SK-N-SH (cell line): Measurements from ENCODE around the gene SLC22A23. TPM values are rescaled to one million over a fixed set of nuclear protein-coding genes. Genes with fewer than 3 reads are reported as not detected.

ENCODE experiments used
- CTCF ChIA-PET: fragments of 300-600, 350-600 bp; formaldehyde crosslinking; extraction: SDS; loops from one replicate; lab custom pipeline; 2021; lab: Yijun Ruan, JAX
- POLR2A ChIA-PET: fragments of 350-600 bp; sonication (Branson Sonifier 250); formaldehyde crosslinking; extraction: SDS; loops from one replicate; lab custom pipeline; 2020; ENCODE audit warnings: antibody characterized with exemption, inconsistent platforms; lab: Yijun Ruan, JAX
- DNase-seq: peaks from one replicate; pipeline ENCODE4 v3.0.0; 2012
- H2AFZ ChIP-seq: fragments of 200-600 bp; sonication (generic); 2 replicates; pipeline ENCODE4 v1.8.1; 2016; ENCODE audit warnings: antibody characterized with exemption, mild to moderate bottlenecking, low read depth
- H3F3A ChIP-seq: fragments of 200-600 bp; sonication (generic); replicated peaks from 2 replicates; pipeline ENCODE3; 2016; ENCODE audit warnings: antibody characterized with exemption, mild to moderate bottlenecking; ENCODE audit not compliant: insufficient read depth
- H3K27ac ChIP-seq, 2 experiments: fragments of 200-500 bp in 1 of 2; fragments of 200-600 bp in 1 of 2; sonication (Bioruptor generic) in 1 of 2; sonication (generic), shearing (Covaris generic) in 1 of 2; 2 replicates each; pipeline versions ENCODE4 v1.5.1 to v1.6.1; 2014 to 2016; ENCODE audit warnings: low read depth in 2 of 2, inconsistent platforms in 1 of 2, low read length in 1 of 2, mild to moderate bottlenecking in 1 of 2, mixed read lengths in 1 of 2
- H3K27me3 ChIP-seq: fragments of 200-600 bp; sonication (generic), shearing (Covaris generic); 2 replicates; pipeline ENCODE4 v1.6.1; 2016; ENCODE audit warnings: mixed run types; ENCODE audit not compliant: insufficient read depth
- H3K36me3 ChIP-seq, 2 experiments: fragments of 200-500 bp in 1 of 2; fragments of 200-600 bp in 1 of 2; sonication (Bioruptor generic) in 1 of 2; sonication (generic) in 1 of 2; replicated peaks in 1 of 2; 2 replicates each; pipeline versions ENCODE3 to v1.5.1; 2014 to 2016; ENCODE audit warnings: low read length in 1 of 2, mild to moderate bottlenecking in 1 of 2; ENCODE audit not compliant: insufficient read depth in 2 of 2, control insufficient read depth in 1 of 2
- H3K4me1 ChIP-seq, 2 experiments: fragments of 200-500 bp in 1 of 2; fragments of 200-600 bp in 1 of 2; sonication (Bioruptor generic) in 1 of 2; sonication (generic), shearing (Covaris generic) in 1 of 2; 2 replicates each; pipeline versions ENCODE4 v1.5.1 to v1.6.1; 2014 to 2016; ENCODE audit warnings: low read depth in 1 of 2, low read length in 1 of 2, mixed run types in 1 of 2; ENCODE audit not compliant: insufficient read depth in 2 of 2, control insufficient read depth in 1 of 2
- H3K4me2 ChIP-seq: fragments of 200-600 bp; sonication (generic), shearing (Covaris generic); 2 replicates; pipeline ENCODE4 v1.6.1; 2017; ENCODE audit warnings: mixed run types
- H3K4me3 ChIP-seq, 2 experiments: fragments of 200-500 bp in 1 of 2; fragments of 200-600 bp in 1 of 2; sonication (Bioruptor generic) in 1 of 2; sonication (generic), shearing (Covaris generic) in 1 of 2; 2 replicates each; pipeline versions ENCODE4 v1.5.1 to v1.8.1; 2014 to 2016; ENCODE audit warnings: low read depth in 2 of 2, inconsistent platforms in 1 of 2, low read length in 1 of 2, mild to moderate bottlenecking in 1 of 2, mixed read lengths in 1 of 2, moderate library complexity in 1 of 2
- H3K79me2 ChIP-seq: fragments of 200-600 bp; sonication (generic); 2 replicates; pipeline ENCODE4 v1.8.1; 2017; ENCODE audit warnings: mild to moderate bottlenecking; ENCODE audit not compliant: insufficient read depth
- H3K9ac ChIP-seq: fragments of 200-600 bp; sonication (generic); 2 replicates; pipeline ENCODE4 v1.6.1; 2017; ENCODE audit warnings: mixed run types
- H3K9me2 ChIP-seq: fragments of 200-600 bp; sonication (generic); 2 replicates; pipeline ENCODE4 v1.6.1; 2017; ENCODE audit warnings: mixed run types
- H3K9me3 ChIP-seq: fragments of 200-600 bp; sonication (generic); 2 replicates; pipeline ENCODE4 v1.6.1; 2017; ENCODE audit warnings: mixed run types, mild to moderate bottlenecking, moderate library complexity
- H4K20me1 ChIP-seq: fragments of 200-600 bp; sonication (generic); 2 replicates; pipeline ENCODE4 v1.6.1; 2017; ENCODE audit warnings: mild to moderate bottlenecking, mixed run types; ENCODE audit not compliant: insufficient read depth
- CHD2 ChIP-seq: fragments of 150-350 bp; IDR thresholded peaks from 2 replicates; pipeline ENCODE4 v1.6.1; 2018; ENCODE audit warnings: low read length; ENCODE audit not compliant: partially characterized antibody
- FOSL2 ChIP-seq: IDR thresholded peaks from 2 replicates; pipeline ENCODE4 v1.4.0; 2012; ENCODE audit warnings: low read depth, mild to moderate bottlenecking, moderate library complexity, borderline replicate concordance
- GABPA ChIP-seq: IDR thresholded peaks from 2 replicates; pipeline ENCODE4 v1.4.0; 2012; ENCODE audit warnings: low read depth, mild to moderate bottlenecking
- GATA2 ChIP-seq: sonication (generic); formaldehyde crosslinking; IDR thresholded peaks from 2 replicates; pipeline ENCODE4 v1.5.0; 2020; ENCODE audit warnings: mild to moderate bottlenecking, missing genetic modification reagents
- SMC3 ChIP-seq: IDR thresholded peaks from 2 replicates; pipeline ENCODE4 v1.6.1; 2012; ENCODE audit warnings: low read depth, low read length, improper control_type of control experiment
- TCF12 ChIP-seq: IDR thresholded peaks from 2 replicates; pipeline ENCODE4 v1.4.0; 2012
- WGBS: methylation state at CpG from one replicate; pipeline ENCODE4 v1.1.6; 2017; ENCODE audit warnings: low lambda C conversion rate; 5-methylcytosine and 5-hydroxymethylcytosine counted together
- polyA plus RNA-seq, 3 experiments: library from polyadenylated mRNA; depleted of rRNA; stranded (reverse); fragments of >200 nt; gene quantifications; 2 replicates each; pipeline ENCODE4 v1.2.3, GENCODE V29; 2012
- TF ChIP-seq, protein P1 (sequence below): fragments of 150-350 bp; IDR thresholded peaks from 2 replicates; pipeline ENCODE4 v1.6.1; 2016; ENCODE audit warnings: mild to moderate bottlenecking, low read depth, low read length
- TF ChIP-seq, protein P2 (sequence below): fragments of 200-600 bp; sonication (generic); IDR thresholded peaks from 2 replicates; pipeline ENCODE4 v1.6.1; 2017; ENCODE audit warnings: antibody characterized with exemption, mild to moderate bottlenecking, moderate library complexity
- TF ChIP-seq, protein P3 (sequence below): IDR thresholded peaks from 2 replicates; pipeline ENCODE4 v1.6.1; 2012; ENCODE audit warnings: mild to moderate bottlenecking, low read depth, low read length, moderate library complexity

SLC22A23 gene
- polyA plus RNA-seq, 1 of the 3 experiments (the other 2 are of a cell fraction): not detected

DNA sequence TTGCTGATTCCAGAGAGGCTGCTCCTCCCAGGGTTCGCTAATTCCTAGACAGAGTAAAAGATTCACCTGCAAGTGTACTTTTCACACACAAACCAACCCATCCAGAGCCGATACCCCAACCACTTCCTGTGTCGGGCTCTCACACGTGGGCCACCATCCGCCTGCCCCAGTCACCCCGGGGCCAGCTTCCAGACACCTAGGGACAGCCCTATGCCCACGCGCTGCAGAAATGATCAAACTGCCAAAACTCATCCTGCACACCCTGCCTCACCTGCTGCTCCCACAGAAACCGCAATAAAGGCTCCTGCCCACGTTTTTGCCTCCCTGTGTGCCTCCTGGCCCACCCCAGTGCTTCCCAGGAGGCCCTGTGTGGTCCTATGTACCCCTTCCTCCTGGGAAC, 138.6 kb downstream of the SLC22A23 start:
- CTCF ChIA-PET: no interaction called here
- no peak overlapping the region for H3K9ac ChIP-seq
- H3K4me1 ChIP-seq: no peaks in the 10 kb centered on the region
- no peak overlapping the region for H3K4me2 ChIP-seq
- no peak overlapping the region for H3K4me3 ChIP-seq
- 51% methylated on average over 10 of the region's 10 CpGs for WGBS
- no peaks in the 10 kb centered on the region for H4K20me1 ChIP-seq
- H3K27ac ChIP-seq: no peak overlapping the region
- H3K79me2 ChIP-seq: no peaks in the 10 kb centered on the region
- no peaks in the 10 kb centered on the region for H3F3A ChIP-seq
- TF ChIP-seq GABPA: no peak
- TF ChIP-seq TCF12: no peak
- no peak for TF ChIP-seq CHD2
- no peaks in the 10 kb centered on the region for H3K36me3 ChIP-seq
- H3K9me3 ChIP-seq: no peaks in the 10 kb centered on the region
- no peak overlapping the region for H2AFZ ChIP-seq
- POLR2A ChIA-PET: no interaction called here
- DNase-seq: no peak
- peaks cover 69% of the 10 kb centered on the region for H3K27me3 ChIP-seq
- H3K9me2 ChIP-seq: no peaks in the 10 kb centered on the region

DNA sequence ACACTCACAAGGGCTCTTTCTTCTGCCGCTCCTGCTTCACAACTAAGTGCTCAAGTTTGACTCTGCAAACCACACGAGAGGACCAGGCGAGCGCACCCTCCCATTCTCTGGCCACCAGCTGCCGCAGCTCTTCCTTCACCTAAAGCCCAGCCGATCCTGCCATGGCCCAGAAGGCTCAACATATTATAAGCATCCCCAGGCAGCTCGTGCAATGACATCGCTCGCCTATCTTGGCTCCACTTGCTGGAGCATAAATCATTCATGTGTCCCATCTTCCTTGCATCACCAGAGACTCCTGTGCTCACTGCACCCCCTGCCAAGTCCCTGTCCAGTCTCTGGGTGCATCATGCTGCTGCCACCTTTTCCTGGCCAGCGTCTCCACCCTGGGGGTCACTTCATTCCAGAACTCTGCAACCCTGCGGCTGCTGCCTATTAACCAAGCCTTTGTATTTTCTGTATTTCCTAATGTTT, 139.1 kb downstream of the SLC22A23 start:
- Histone ChIP-seq H3K9me3 (no peaks in the 10 kb centered on the region), H4K20me1 (no peaks in the 10 kb centered on the region), H3K27me3 (peaks cover 74% of the 10 kb centered on the region), H3K27ac (no peak overlapping the region), H3K9me2 (no peaks in the 10 kb centered on the region), H3K4me1 (peaks cover 0 to under 1% of the 10 kb centered on the region in 2 experiments; a peak in 1 of 4 replicates), H3K4me3 (no peak overlapping the region), H2AFZ (no peak overlapping the region), H3K9ac (no peak overlapping the region), H3F3A (no peaks in the 10 kb centered on the region), H3K36me3 (no peaks in the 10 kb centered on the region), H3K4me2 (no peak overlapping the region), H3K79me2 (no peaks in the 10 kb centered on the region)
- DNase-seq: no peak
- TF ChIP-seq GATA2 (no peak), SMC3 (no peak), FOSL2 (no peak)
- TF ChIP-seq, protein P1, sequence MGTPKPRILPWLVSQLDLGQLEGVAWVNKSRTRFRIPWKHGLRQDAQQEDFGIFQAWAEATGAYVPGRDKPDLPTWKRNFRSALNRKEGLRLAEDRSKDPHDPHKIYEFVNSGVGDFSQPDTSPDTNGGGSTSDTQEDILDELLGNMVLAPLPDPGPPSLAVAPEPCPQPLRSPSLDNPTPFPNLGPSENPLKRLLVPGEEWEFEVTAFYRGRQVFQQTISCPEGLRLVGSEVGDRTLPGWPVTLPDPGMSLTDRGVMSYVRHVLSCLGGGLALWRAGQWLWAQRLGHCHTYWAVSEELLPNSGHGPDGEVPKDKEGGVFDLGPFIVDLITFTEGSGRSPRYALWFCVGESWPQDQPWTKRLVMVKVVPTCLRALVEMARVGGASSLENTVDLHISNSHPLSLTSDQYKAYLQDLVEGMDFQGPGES: no peak
- TF ChIP-seq, protein P2, sequence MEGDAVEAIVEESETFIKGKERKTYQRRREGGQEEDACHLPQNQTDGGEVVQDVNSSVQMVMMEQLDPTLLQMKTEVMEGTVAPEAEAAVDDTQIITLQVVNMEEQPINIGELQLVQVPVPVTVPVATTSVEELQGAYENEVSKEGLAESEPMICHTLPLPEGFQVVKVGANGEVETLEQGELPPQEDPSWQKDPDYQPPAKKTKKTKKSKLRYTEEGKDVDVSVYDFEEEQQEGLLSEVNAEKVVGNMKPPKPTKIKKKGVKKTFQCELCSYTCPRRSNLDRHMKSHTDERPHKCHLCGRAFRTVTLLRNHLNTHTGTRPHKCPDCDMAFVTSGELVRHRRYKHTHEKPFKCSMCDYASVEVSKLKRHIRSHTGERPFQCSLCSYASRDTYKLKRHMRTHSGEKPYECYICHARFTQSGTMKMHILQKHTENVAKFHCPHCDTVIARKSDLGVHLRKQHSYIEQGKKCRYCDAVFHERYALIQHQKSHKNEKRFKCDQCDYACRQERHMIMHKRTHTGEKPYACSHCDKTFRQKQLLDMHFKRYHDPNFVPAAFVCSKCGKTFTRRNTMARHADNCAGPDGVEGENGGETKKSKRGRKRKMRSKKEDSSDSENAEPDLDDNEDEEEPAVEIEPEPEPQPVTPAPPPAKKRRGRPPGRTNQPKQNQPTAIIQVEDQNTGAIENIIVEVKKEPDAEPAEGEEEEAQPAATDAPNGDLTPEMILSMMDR: no peak
- TF ChIP-seq, protein P3, sequence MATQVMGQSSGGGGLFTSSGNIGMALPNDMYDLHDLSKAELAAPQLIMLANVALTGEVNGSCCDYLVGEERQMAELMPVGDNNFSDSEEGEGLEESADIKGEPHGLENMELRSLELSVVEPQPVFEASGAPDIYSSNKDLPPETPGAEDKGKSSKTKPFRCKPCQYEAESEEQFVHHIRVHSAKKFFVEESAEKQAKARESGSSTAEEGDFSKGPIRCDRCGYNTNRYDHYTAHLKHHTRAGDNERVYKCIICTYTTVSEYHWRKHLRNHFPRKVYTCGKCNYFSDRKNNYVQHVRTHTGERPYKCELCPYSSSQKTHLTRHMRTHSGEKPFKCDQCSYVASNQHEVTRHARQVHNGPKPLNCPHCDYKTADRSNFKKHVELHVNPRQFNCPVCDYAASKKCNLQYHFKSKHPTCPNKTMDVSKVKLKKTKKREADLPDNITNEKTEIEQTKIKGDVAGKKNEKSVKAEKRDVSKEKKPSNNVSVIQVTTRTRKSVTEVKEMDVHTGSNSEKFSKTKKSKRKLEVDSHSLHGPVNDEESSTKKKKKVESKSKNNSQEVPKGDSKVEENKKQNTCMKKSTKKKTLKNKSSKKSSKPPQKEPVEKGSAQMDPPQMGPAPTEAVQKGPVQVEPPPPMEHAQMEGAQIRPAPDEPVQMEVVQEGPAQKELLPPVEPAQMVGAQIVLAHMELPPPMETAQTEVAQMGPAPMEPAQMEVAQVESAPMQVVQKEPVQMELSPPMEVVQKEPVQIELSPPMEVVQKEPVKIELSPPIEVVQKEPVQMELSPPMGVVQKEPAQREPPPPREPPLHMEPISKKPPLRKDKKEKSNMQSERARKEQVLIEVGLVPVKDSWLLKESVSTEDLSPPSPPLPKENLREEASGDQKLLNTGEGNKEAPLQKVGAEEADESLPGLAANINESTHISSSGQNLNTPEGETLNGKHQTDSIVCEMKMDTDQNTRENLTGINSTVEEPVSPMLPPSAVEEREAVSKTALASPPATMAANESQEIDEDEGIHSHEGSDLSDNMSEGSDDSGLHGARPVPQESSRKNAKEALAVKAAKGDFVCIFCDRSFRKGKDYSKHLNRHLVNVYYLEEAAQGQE: no peak
- POLR2A ChIA-PET: no interaction called here
- WGBS: 33% methylated on average over 11 of the region's 11 CpGs
- CTCF ChIA-PET: no interaction called here
